ENCODE data around the gene PAK5.

- TF ChIP-seq CTCF (conservative IDR thresholded peaks at IDR 0.05 in 1 of 2, IDR thresholded peaks at IDR 0.05 in 1 of 2; ENCODE audit: low read depth in 1 of 2, low read length in 2 of 2) = no peak
- TF ChIP-seq EZH2 (IDR thresholded peaks at IDR 0.05; ENCODE audit: low read length, missing control alignments) = no peak
Observed at GRCh38 chr20:9550283-9550682, 288.6 kb downstream of the PAK5 start.
